Vagina (tissue), 2 donors: ENCODE data around the gene MFNG.

Source experiments
- CTCF ChIP-seq, 3 experiments: fragments of 450-650 bp in 2 of 3; fragments of 200-600 bp in 1 of 3; sonication (generic) in 1 of 3; IDR thresholded peaks; one replicate each; pipeline ENCODE4 v1.5.1; 2017 to 2019; ENCODE audit warnings: antibody characterized with exemption in 3 of 3, mild to moderate bottlenecking in 2 of 3, moderate library complexity in 2 of 3
- POLR2A ChIP-seq, 2 donors: fragments of 450-650 bp; IDR thresholded peaks; one replicate each; pipeline ENCODE4 v1.6.1; 2017; ENCODE audit warnings: antibody characterized with exemption in 2 of 2, mild to moderate bottlenecking in 2 of 2, moderate library complexity in 2 of 2

- TF ChIP-seq CTCF (IDR thresholded peaks at IDR 0.05) (no peak), POLR2A (IDR thresholded peaks at IDR 0.05) (no peak)
These were observed 54.8 kb downstream of the MFNG start for GRCh38 chr22:37431366-37431765.
